GM13976 (cell line): ENCODE results near the gene ZBTB32.

ENCODE experiments used
- DNase-seq: peaks from one replicate; pipeline ENCODE4 v3.0.0; 2012; ENCODE audit warnings: low spot score
- in situ Hi-C: fragments of 300-500 bp; cut with MboI; formaldehyde crosslinking; loops from one replicate; pipeline ENCODE4 v1.12.0; 2022; ENCODE audit warnings: low sequenced_read_pairs, mixed read lengths, inconsistent platforms; ENCODE audit not compliant: unreplicated experiment
- TF ChIP-seq, protein P1 (sequence below): IDR thresholded peaks from 2 replicates; pipeline ENCODE4 v1.5.1; 2012; ENCODE audit warnings: borderline replicate concordance, mild to moderate bottlenecking; ENCODE audit not compliant: insufficient read depth; ENCODE audit errors: extremely low read depth, missing control alignments, control extremely low read depth

ZBTB32 gene

DNA sequence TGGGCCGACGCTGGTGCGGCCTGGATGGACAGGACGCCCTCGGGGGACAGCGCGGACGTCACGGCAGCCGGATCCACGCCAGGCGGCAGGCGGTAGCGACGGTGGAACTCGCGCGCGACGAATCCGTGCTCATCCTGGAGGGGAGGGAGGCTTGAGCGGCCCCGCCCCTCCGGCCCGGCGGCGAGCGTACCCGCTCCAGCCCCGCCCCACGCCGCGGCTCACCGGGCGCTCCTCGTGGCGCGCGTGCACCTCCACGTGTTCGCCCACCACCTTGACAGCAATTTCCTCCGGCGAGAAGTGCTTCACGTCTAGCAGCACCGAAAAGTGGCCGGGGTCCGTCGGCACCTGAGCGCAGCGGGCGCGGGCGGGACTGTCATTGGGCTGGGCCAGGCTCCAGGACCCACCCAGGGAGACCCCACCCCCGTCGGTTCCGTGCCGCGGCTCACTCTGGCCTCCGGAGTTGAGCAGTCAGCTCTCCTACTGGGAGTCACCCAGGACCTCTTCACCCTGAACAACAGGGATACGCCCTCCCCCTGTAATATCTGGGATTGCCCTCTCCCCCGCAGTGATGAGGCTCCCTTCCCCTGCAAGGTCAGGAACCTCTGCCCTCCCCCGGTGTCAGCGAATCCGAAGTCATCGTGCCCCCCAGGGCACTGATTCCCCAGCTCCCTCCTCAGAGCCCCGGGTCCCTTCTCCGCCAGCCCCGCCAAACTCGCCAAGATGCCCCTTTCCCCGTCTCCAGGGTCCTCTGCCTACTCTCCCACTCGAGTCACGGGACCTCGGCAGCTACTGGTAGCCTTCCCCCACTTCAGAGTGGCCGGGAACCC, 51.4 kb downstream of the ZBTB32 start:
- in situ Hi-C loops = no loop called here
- TF ChIP-seq, protein P1, sequence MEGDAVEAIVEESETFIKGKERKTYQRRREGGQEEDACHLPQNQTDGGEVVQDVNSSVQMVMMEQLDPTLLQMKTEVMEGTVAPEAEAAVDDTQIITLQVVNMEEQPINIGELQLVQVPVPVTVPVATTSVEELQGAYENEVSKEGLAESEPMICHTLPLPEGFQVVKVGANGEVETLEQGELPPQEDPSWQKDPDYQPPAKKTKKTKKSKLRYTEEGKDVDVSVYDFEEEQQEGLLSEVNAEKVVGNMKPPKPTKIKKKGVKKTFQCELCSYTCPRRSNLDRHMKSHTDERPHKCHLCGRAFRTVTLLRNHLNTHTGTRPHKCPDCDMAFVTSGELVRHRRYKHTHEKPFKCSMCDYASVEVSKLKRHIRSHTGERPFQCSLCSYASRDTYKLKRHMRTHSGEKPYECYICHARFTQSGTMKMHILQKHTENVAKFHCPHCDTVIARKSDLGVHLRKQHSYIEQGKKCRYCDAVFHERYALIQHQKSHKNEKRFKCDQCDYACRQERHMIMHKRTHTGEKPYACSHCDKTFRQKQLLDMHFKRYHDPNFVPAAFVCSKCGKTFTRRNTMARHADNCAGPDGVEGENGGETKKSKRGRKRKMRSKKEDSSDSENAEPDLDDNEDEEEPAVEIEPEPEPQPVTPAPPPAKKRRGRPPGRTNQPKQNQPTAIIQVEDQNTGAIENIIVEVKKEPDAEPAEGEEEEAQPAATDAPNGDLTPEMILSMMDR = no peak
- DNase-seq = no peak

DNA sequence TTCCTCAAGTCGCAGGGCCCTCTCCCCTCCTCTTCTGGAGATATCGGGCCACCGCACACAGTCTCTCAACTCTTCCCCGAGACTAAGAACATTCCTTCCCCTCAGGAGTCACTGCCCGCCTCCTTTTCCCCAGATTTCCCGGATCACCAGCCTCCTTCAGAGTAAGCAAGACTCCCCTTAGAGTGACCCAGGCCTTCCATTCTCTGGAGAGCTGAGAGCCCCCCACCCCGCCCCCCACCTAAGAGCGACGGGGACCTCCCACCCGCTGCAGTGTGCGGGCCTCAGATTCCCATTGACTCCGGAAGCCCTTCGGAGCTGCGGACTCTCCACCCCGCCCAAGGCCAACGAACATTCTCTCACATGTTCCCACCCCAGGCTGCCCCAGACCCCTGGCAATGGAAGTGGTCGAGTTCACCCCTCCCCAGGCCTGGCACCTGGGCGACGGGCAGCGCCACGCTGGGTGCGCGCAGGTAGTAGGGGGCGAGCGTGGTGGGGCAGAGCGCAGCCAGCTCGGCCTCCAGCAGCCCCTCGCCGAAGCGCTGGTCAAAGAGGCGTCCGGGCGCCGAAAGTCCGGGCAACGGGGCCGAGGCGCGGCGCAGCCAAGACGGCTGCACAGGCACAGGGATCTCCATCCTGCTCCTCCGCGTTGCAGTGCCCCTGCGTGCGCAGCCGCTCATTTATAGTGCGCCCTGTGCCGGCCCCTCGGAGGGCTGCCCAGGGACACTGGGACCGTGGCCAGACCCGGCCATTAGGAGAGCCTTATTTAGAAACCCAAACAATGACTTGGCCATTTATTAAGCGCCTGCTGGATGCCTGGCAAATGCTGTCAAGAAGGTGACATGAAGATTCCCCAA, 52.2 kb downstream of the ZBTB32 start, which contains the start of gene HSPB6:
Gene HSPB6, minus strand, starts transcription at position 653 of the 854 bp plus-strand sequence. Its CDS starts 21 bp downstream, at position 632.
- in situ Hi-C loops = no loop called here
- TF ChIP-seq, protein P1 = no peak
- no peak for DNase-seq

DNA sequence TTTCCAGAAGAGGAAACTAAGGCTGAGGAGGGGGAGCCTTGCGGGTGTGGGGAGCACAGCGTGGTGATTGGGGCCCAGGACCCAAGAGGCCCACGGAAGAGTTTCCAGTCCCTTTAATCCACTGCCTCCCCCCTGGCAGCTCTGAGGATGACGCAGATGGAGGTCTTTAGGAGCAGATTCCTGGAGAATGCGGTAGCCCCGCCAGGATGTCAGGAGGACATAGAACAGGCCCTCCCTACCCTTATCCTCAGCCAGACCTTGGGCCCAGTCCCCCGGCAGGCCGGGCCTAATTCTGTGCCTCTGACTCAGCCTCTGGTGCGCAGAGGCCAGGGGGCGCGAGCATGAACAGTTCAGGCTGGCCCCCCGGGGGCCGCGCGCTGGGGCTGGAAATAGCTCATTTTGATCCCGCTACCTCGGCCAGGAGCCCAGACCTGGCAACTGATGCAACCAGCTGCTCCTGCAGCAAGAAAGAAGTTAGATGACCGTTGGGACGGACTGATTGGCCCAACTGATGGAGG, 52.9 kb downstream of the ZBTB32 start:
- in situ Hi-C loops = no loop called here
- no peak for DNase-seq

DNA sequence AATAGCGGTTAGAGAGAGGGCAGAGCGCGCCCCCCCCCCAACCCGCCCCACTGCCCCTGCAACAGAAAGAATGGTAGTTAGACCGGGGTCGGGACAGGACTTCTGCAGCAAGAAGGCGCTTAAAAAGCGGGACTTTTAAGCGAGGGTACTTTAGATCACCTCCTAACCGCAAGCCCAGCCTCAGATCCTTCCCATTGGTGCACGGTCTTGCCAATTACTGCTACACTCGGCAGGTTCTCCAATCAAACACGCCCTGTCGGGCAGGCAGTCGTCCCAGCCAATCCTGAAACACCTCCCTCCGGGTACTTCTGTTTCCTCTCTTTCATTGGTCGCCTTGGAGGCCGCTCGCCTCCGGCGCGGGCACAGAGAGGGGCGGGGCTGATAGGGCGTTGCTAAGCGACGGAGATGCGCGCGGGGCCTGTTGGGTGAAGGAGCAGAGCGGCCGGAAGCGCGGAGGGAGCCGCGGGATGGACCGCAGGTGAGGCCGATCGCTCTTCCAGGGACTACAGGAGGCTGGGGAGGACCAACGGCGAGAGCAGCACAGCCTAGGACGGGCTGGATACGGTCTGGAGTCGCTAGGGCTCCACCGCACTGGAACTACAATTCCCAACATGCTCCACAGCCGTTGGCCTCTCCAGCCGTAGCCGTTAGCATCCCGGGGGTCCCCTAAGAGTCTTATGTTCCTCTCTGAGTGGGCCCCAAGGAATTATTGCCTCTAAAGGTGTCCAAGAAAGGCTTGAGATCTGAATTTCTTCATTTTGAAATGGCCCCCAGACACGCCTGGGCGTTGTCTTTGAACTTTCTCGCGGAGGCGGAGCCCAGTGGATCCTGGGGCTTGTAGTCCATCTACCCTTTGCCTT, 53.6 kb downstream of the ZBTB32 start, which contains the start of gene PROSER3:
Gene PROSER3, plus strand, starts transcription at position 428 of the 860 bp plus-strand sequence. Its CDS starts 40 bp downstream, at position 468.
- DNase-seq = peak; percentile 98
- TF ChIP-seq, protein P1 = no peak
- in situ Hi-C loops = no loop called here

More for the DNA sequence above, 52.9 kb downstream of the ZBTB32 start:
- TF ChIP-seq, protein P1 = no peak

DNA sequence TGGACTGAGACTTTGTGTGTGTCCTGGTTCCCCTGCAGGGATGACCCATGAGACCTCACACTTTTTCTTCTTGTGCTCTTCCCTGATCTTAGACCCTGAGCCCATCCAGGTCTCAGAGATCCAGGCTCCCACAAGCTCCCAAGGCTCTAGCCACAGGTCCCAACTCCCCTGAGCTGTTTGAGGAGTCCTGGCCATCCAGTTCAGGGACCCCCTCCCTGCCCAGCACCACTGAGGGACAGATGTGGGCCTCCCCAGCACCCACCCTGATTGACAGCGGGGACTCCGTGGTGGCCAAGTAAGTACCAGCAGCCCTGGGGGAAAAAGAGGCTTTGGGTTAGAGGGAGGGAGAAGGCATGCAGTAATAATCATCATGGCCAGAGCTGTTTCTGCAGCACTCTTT, 55.3 kb downstream of the ZBTB32 start:
- TF ChIP-seq, protein P1 = no peak
- no peak for DNase-seq
- in situ Hi-C loops = no loop called here
